Fibroblast of mammary gland (primary cell): ENCODE results near the gene RUFY1.
"Not testable (repeated sequence)": the region's sequence is repeated elsewhere in the genome, so short reads cannot be mapped to it uniquely, and the experiment has no call there.

Source experiments
- DNase-seq: peaks from one replicate; pipeline ENCODE4 v3.0.0-alpha.2; 2010; ENCODE audit warnings: low read depth
- H3K4me3 ChIP-seq: 2 replicates; pipeline ENCODE4 v1.5.1; 2011; ENCODE audit warnings: low read depth, mild to moderate bottlenecking, low read length, moderate library complexity; ENCODE audit not compliant: control insufficient read depth
- TF ChIP-seq, protein P1 (sequence below): conservative IDR thresholded peaks from 2 replicates; pipeline ENCODE4 v1.5.1; 2011; ENCODE audit warnings: low read depth, low read length, inconsistent platforms; ENCODE audit not compliant: control insufficient read depth, insufficient read depth

Gene RUFY1

DNA sequence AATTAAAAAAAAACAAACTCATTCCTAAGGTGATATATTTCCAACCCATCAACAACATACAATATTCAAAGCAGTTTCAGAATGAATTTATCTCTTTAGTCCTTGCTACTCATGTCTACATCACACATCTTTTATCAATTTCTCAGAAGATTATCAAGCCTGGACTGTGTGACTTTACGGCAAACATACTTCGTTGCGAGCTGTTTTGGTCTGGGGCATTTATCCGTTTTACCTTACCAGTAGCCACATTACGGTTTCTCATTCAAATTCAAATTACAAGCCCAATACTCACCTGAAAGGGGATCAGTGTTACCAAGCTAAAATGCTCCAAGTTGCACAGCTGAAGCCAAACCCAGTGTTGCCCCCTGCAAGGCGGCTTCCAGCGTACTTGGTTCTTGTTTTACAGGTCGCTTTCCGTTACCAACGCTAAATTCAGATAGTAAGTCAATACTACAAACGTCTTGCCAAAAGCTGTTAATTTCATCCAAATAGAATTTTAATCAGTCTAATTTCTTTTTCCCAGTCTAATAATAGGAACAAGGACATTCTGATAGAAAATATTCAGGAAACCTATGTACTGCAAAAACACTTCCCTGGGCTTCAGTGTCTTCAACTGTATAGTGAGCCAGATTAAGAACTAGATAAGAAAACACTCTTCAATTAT is 71.3 kb downstream of the RUFY1 start:
- TF ChIP-seq, protein P1, sequence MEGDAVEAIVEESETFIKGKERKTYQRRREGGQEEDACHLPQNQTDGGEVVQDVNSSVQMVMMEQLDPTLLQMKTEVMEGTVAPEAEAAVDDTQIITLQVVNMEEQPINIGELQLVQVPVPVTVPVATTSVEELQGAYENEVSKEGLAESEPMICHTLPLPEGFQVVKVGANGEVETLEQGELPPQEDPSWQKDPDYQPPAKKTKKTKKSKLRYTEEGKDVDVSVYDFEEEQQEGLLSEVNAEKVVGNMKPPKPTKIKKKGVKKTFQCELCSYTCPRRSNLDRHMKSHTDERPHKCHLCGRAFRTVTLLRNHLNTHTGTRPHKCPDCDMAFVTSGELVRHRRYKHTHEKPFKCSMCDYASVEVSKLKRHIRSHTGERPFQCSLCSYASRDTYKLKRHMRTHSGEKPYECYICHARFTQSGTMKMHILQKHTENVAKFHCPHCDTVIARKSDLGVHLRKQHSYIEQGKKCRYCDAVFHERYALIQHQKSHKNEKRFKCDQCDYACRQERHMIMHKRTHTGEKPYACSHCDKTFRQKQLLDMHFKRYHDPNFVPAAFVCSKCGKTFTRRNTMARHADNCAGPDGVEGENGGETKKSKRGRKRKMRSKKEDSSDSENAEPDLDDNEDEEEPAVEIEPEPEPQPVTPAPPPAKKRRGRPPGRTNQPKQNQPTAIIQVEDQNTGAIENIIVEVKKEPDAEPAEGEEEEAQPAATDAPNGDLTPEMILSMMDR = no peak
- no peak for DNase-seq
- peak overlapping the region; percentile 65 for H3K4me3 ChIP-seq

DNA sequence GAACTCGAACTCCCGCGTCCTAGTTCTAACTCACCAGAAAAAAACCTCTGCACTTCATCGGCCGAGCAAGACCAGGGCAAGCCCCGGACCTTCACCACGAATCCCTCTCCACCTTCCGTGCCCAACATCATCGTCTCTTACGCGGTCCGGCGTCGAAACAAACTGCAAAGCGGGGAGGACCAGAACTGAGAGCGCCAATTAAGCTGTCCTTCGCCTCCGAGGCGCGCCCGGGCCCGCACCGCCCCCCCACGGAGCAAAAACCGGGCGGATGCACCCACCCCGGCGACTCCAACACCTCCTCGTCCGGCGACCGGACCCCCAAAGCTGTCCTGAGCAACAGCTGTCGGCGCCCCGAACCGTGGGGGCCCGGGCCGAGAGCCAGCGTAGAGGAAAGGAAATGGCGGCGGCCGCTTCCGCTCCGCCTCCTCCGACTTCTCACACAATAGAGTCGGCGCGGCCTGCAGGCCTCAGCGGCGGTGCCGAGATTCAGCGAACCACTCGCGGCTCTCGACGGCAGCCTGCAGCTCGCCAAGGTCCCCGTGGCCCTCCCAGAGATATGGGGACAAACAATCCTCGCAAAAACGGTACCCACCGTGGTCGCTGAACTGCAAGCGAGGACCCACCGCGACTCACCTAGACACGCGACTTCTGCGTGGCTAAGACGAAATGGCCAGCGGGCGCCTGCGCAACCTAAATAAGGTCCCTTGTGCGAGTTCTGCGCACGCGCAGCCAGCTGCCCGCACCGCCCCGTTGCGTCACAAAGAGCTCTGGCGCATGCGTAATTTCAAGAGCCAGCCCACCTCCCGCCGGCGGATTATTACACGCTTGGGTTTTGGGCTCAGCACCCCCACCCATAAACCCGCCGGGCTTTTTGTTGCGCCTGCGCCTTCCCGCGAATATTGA is 72.9 kb downstream of the RUFY1 start, which contains the start of gene HNRNPH1:
Gene HNRNPH1 (minus strand): TSS at position 669 of the 903 bp plus-strand sequence. CDS start 538 bp downstream, at position 131.
- TF ChIP-seq, protein P1 = no peak
- peak; percentile 98 for DNase-seq
- H3K4me3 ChIP-seq = peak within 1 kb of the TSS; percentile 97

DNA sequence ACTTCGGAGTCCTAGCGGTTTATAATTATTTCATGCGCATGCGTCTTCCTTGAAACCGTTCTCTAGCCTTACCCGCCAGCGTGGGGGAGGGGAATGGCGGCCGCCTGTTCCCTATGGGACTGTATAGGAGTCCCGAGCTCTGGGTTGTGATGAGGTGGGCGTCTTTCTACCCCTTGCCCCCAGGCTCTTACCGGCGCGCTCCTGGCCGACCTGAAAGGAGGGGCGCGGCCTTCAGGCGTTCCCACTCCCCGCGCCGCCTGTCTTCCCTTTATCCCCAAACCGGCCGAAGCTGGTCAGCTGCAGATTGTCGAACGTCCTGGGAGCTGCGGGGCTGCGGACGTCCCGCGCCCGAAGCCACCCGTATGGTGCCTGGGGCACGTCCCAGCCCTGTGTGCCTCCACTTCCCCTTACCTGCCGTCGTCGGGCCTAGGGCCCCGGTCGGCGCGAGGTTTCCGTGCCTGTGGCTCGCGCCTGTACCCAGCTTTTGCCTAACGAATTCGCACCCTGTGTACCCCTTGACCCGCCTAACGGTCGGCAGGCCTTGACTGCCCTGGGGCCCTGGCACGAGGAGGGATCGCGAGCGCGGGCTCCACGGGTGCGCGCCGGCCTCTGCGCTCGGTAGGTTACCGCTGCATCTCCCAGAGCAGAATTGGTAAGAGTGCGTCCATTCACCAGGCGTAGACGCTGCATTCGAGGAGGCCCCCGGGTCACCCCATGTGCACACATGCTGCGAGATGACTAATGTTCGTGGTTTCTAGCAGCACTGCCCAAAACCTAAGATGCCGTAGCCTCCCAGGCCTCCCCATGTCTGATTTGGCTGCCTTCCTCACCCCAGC is 73.8 kb downstream of the RUFY1 start:
- DNase-seq = peak; percentile 93
- H3K4me3 ChIP-seq = peak overlapping the region; percentile 65
- TF ChIP-seq, protein P1 = no peak

DNA sequence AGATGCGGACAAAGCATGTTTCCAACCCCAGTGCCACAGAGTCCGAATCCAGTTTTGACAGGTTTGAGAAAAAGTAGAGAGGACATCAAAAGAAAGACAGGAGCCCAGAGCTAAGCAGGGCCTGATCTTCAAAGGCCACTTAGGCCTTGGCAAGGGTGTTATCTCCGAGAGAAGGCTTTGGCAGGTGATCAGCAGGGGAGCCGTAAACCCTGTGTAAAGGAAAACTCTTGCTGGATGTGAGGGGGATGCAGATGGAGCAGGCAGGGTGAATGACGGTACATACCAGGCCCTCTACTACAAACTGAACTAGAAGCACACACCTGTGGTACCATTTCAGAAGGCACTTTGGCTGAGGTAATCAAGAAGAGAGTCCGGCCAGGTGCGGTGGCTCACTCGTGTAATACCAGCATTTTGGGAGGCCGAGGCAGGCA is 74.5 kb downstream of the RUFY1 start:
- H3K4me3 ChIP-seq = no peak overlapping the region
- no peak for DNase-seq
- TF ChIP-seq, protein P1 = no peak

DNA sequence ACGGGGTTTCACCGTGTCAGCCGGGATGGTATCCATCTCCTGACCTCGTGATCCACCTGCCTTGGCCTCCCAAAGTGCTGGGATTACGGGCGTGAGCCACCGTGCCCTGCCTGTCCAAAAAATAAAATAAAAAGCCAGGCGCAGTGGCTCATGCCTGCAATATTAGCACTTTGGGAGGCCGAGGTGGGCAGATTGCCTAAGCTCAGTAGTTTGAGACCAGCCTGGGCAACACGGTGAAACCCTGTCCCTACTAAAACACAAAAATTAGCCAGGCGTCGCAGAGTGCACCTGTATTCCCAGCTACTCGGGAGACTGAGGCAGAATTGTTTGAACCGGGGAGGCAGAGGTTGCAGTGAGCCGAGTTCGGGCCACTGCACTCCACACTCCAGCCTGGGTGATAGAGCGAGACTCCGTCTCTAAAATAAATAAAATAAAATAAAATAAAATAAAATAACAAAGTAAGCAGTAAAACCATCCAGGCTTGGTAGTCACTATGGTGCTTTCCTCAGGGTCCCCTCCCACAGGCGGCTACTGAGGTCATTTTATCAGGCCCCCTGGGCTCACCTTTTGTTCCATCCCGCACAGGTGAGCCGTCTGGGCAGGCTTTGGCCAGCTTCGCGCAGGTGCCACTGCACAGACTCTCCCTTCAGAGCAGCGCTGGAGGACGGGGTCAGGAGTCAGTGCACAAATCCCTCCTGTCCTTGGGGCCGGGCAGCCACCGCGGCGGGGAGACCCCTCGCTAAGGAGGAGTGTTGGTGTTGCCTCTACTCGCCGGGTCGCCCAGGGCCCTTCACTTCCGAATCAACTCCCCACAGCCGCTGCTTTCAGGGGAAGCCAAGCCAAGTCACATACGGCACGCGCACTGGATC is 83.4 kb downstream of the RUFY1 start:
- H3K4me3 ChIP-seq = peak overlapping the region; percentile 37
- DNase-seq = not testable (repeated sequence)

DNA sequence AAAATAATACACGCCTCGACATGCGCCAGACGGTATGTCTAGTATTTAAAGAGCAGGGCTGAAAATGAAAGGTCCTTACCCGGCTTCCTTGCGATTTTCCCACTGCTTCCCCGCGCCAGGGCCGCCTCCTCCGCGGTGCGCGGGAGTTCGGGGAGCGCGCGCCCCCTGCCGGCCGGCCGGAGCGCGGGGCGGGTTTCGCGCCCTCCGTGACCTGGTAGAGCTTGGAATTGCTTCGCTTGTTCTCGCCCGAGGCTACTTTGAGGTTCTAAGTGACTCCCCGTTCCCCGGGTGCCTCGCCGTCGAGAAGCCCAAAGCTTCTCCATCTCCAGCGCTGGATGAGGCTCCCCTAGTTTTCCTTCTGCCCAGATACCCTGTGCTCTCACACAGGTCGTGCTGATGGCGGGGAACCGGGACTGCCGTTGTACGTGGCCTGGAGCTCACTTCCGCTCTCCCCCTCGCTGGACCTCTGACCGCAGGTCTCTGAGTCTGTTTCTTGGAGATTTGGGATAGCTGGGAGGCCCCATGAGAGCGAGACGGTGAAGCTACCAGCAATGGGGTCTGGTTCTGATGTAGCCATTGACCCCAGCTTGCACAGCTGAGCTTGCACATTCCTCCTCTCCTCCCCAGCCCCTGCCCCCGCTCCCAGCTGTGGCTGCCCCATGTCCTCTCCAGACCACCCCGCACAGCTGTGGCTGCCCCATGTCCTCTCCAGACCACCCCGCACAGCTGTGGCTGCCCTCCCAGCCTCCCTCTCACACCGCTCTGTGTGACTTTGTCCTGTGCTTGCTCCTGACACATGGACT is 84.2 kb downstream of the RUFY1 start:
- not testable (repeated sequence) for DNase-seq, H3K4me3 ChIP-seq

DNA sequence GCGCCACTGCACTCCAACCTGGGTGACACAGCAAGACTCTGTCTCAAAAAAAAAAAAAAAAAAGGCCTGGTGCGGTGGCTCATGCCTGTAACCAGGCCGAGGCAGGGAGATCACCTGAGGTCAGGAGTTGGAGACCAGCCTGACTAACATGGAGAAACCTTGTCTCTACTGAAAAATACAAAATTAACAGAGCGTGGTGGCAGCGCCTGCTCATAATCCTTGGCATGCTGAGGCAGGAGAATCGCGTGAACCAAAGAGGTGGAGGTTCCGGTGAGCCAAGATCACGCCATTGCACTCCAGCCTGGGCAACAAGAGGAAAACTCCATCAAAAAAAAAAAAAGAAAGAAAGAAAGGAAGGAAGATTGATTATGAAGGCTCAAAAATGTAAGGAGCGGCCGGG is 88.9 kb downstream of the RUFY1 start:
- not testable (repeated sequence) for DNase-seq, H3K4me3 ChIP-seq

DNA sequence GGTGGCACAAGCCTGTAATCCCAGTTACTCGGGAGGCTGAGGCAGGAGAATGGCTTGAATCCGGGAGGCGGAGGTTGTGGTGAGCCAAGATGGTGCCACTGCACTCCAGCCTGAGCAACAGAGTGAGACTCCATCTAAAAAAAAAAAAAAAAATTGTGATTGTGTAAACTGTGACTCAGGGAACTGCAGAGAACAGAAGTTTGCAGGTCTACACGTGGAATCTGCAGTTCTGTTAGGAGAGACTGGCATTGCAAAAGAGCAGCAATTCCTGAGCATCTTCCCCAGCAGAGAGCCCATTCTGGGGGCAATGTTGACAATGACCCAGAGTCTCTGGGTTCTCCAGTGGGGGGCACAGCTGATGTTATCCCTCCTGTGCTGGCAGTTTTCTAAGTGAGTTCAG is 91.4 kb downstream of the RUFY1 start:
- DNase-seq, H3K4me3 ChIP-seq: not testable (repeated sequence)

DNA sequence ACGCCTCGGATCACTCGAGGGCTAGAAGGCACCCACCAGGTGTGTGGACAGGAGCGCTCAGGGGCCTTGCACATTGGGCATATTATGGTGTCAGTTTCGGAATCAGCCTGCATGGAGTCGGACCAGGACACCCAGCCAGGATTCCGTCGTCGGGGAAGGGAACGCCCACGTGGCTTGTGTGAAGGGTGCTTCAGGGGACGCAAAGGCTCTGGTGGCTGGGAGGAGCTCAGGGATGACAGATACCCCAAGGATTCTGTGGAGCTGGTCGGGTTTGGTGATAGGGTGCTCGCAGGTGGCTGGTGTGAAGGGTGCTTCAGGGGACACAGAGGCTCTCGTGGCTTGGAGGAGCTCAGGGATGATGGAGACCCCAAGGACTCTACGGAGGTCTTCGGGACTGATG is 92.3 kb downstream of the RUFY1 start:
- not testable (repeated sequence) for DNase-seq, H3K4me3 ChIP-seq

DNA sequence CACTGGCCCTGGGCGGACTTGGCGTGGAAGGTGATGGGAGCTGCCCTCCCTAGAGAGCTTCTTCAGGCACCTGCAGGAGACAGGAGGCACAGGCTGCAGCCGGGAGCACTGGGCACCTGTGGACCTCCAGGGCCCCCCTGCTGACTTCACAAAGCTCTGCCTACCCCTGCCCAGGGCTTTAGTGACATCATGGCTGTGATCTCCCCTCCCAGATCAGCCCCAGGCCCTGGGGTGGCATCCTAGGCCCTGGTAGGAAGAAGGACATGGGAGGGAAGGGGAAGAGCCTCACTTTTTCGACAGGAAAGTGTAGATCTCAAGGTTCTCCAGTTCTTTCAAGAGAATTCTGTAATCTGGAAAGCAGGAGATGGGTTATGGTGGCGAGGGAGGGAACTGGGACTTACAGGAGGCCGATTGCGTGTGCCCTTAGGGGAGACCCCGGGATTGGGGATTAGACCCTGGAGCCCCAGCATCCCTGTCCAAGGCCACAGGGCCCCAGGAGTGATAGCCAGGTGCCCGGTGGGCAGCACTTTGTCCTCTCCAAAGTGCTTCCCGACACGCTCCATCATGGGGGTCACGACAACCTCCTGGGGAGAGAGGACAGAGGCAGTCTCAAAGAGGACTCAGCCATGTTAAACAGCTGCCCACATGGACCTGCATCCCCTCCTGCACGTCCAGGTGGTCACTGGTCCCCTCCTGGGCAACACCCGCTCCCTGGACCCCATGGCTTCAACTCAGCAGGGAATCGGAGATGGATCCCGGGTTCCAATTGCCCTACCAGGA is 93.0 kb downstream of the RUFY1 start:
- not testable (repeated sequence) for DNase-seq, H3K4me3 ChIP-seq
